Ishikawa (cell line): ENCODE data around the gene RRP15.
A peak's percentile ranks its signal among the peaks of the same experiment; 100 is the strongest.

ENCODE experiments used
- CEBPB ChIP-seq: IDR thresholded peaks from 2 replicates; pipeline ENCODE4 v1.6.1; 2012
- CREB1 ChIP-seq: IDR thresholded peaks from 2 replicates; pipeline ENCODE4 v1.6.1; 2012; ENCODE audit warnings: low read depth
- EGR1 ChIP-seq: IDR thresholded peaks from 2 replicates; pipeline ENCODE4 v1.6.1; 2012
- EP300 ChIP-seq: IDR thresholded peaks from 2 replicates; pipeline ENCODE4 v1.6.1; 2012; ENCODE audit warnings: borderline replicate concordance
- FOXM1 ChIP-seq: IDR thresholded peaks from 2 replicates; pipeline ENCODE4 v1.6.1; 2012; ENCODE audit warnings: low read depth, borderline replicate concordance
- NFIC ChIP-seq: IDR thresholded peaks from 2 replicates; pipeline ENCODE4 v1.6.1; 2012
- RAD21 ChIP-seq: IDR thresholded peaks from 2 replicates; pipeline ENCODE4 v1.6.1; 2012; ENCODE audit warnings: low read depth
- TAF1 ChIP-seq: IDR thresholded peaks from 2 replicates; pipeline ENCODE4 v1.6.1; 2012; ENCODE audit warnings: low read depth, mild to moderate bottlenecking
- TCF12 ChIP-seq: IDR thresholded peaks from 2 replicates; pipeline ENCODE4 v1.6.1; 2012; ENCODE audit warnings: low read depth
- TEAD4 ChIP-seq: IDR thresholded peaks from 2 replicates; pipeline ENCODE4 v1.6.1; 2012
- YY1 ChIP-seq: IDR thresholded peaks from 2 replicates; pipeline ENCODE4 v1.6.1; 2012; ENCODE audit warnings: low read depth
- ZBTB7A ChIP-seq: IDR thresholded peaks from 2 replicates; pipeline ENCODE4 v1.6.1; 2012; ENCODE audit warnings: low read depth
- TF ChIP-seq, protein P1 (sequence below): IDR thresholded peaks from 2 replicates; pipeline ENCODE4 v1.6.1; 2012
- TF ChIP-seq, protein P2 (sequence below): IDR thresholded peaks from 2 replicates; pipeline ENCODE4 v1.6.1; 2012
- TF ChIP-seq, protein P3 (sequence below): IDR thresholded peaks from 2 replicates; pipeline ENCODE4 v1.6.1; 2012; ENCODE audit warnings: low read depth, mild to moderate bottlenecking

RRP15 gene

DNA sequence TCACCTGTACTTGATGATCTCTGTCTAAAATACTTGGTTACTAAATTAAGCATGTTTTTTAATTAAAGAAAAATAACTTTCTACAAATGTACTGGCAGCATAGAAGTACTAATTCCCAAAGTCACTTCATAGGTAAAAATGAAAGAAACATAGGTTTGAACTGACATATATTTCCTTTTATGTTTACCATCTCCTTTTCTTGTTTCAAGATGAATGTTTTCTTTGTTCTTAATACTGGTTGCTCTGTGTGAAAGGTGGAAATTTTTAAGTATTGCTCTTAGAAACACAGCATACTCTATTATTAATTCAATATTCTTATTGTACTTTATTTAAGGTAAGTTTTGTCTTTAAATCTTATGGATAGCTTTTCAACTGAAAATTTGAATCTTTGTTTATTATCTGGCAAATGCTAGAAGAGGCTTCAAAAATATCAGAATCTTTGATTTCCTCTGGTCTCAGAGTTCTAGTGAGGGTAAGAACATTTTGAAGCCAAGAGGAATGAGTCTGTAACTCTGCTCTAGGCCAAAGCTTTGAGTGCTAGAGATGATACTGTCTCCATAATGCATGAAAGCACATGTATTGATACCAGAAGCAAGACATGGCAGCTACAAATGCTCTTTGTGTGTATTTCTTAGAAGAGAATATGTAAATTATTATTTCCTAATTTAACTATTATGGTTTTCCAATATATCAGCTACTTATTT, 18.2 kb downstream of the RRP15 start:
- TF ChIP-seq ZBTB7A (no peak), EGR1 (no peak)

DNA sequence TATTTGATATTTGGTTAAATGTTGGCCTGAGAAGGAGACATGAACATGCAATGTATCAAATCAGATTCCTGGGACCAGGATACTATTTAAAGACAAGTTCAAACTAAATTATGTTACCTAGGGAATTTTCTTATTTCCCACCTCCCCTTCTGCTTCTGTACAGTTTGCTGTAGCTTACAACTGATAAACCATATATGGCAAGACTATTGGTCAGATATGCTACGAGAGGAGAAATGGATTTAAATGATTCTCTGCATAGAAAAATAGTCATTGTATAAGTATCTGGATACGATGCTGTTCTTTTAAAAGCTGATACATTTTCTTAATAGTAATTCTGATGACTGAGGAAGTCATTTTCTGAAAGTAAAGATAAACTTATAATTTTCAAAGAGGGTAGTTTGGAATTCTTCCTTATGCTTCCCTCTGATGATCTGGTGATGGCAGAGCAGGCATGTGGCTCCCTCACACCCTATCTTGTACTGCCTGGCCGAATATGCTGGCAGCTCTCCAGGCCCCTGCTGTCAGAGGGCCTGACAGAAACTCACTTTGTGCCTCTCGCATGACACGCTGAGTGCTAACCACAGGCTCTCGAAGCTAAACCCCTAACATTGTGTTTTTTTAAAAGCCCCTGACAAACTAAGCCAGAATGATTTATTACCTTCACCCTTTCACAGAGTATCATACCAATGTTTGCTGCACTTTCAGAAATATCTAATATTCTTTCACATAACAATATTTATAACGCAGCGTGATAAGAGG, 19.4 kb downstream of the RRP15 start:
- no peak for TF ChIP-seq YY1
- TF ChIP-seq, protein P1, sequence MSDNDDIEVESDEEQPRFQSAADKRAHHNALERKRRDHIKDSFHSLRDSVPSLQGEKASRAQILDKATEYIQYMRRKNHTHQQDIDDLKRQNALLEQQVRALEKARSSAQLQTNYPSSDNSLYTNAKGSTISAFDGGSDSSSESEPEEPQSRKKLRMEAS, result peak; percentile 65
- TF ChIP-seq, protein P2, sequence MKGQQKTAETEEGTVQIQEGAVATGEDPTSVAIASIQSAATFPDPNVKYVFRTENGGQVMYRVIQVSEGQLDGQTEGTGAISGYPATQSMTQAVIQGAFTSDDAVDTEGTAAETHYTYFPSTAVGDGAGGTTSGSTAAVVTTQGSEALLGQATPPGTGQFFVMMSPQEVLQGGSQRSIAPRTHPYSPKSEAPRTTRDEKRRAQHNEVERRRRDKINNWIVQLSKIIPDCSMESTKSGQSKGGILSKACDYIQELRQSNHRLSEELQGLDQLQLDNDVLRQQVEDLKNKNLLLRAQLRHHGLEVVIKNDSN, result no peak
- TF ChIP-seq NFIC, result peak; percentile 77

DNA sequence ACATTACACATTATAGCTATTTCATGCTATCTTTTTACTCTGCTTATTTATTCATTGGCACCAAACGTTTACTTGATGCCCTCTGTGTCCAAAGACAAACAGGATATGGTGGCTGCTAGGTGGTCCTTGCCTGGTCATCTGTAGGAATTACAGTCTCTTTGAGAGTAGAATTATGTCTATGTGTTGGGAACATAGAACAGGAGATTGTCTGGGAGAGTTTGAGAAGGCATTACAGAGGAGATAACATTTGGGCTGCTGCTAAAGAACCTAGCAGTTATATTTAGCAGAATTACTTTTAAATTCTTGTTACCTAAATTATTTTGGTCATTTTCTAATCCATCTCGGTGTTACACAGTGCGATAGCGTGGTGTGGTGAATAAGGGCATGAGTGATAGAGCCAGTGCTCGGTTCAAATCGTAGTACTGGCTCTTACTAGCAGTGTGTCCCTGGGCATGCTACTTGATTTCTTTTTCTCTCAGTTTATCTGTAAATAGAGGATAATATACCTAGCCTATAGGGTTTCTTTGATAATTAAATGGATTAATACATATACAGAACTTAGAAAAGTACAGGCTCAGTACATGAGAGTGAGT, 20.5 kb downstream of the RRP15 start:
- TF ChIP-seq YY1, result no peak
- no peak for TF ChIP-seq TCF12
- no peak for TF ChIP-seq TAF1
- TF ChIP-seq CREB1, result no peak
- no peak for TF ChIP-seq EP300
- TF ChIP-seq, protein P3, sequence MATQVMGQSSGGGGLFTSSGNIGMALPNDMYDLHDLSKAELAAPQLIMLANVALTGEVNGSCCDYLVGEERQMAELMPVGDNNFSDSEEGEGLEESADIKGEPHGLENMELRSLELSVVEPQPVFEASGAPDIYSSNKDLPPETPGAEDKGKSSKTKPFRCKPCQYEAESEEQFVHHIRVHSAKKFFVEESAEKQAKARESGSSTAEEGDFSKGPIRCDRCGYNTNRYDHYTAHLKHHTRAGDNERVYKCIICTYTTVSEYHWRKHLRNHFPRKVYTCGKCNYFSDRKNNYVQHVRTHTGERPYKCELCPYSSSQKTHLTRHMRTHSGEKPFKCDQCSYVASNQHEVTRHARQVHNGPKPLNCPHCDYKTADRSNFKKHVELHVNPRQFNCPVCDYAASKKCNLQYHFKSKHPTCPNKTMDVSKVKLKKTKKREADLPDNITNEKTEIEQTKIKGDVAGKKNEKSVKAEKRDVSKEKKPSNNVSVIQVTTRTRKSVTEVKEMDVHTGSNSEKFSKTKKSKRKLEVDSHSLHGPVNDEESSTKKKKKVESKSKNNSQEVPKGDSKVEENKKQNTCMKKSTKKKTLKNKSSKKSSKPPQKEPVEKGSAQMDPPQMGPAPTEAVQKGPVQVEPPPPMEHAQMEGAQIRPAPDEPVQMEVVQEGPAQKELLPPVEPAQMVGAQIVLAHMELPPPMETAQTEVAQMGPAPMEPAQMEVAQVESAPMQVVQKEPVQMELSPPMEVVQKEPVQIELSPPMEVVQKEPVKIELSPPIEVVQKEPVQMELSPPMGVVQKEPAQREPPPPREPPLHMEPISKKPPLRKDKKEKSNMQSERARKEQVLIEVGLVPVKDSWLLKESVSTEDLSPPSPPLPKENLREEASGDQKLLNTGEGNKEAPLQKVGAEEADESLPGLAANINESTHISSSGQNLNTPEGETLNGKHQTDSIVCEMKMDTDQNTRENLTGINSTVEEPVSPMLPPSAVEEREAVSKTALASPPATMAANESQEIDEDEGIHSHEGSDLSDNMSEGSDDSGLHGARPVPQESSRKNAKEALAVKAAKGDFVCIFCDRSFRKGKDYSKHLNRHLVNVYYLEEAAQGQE, result no peak
- TF ChIP-seq ZBTB7A, result no peak
- TF ChIP-seq, protein P2, result no peak
- TF ChIP-seq EGR1, result no peak
- no peak for TF ChIP-seq CEBPB
- no peak for TF ChIP-seq TEAD4
- TF ChIP-seq, protein P1, result no peak
- no peak for TF ChIP-seq RAD21
- no peak for TF ChIP-seq FOXM1

DNA sequence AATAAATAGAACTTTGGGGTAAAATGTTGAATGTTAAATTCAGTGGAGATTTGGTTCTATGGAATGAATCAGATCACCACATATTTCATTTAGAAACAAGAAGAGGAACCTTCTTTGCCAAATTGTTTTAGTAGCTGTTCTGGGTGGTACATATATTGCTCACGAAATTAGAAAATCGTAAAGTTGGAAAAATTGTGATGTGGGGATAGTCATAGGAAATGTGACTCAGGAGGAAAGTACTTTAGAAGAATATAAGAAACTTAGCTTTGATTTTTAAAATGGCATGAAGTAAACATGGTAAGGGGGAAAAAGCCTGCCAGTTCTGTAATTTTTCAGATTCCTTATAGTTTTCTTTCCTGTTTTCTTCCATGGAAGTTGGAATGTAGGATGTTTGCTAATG, 27.4 kb downstream of the RRP15 start:
- TF ChIP-seq FOXM1 (no peak), CREB1 (no peak), EP300 (no peak), ZBTB7A (no peak), TAF1 (no peak), RAD21 (no peak), TCF12 (no peak), CEBPB (no peak), EGR1 (no peak), YY1 (no peak)
- TF ChIP-seq, protein P3, result no peak
- TF ChIP-seq, protein P2, result no peak
- TF ChIP-seq, protein P1, result no peak

DNA sequence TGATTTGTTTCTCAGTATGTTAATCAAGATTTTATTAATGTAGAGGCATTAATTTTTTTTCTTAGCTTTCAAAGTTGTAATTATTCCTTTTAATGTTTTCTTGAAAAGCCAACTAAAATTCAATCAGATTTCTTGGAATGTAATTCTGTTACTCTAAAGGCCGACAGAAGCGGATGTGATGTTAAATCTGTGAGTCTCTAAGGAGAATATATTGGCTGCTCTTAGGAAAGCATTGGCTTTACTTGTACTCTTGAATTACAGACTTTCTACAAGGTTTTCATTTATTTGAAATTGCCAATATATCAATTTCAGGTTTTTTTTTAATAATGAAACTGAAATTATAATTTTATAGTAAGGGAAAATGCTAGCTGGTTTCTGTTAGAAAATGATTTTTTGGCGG, 29.2 kb downstream of the RRP15 start:
- TF ChIP-seq, protein P3, result no peak
- TF ChIP-seq TCF12 (no peak), YY1 (no peak), CEBPB (no peak), CREB1 (no peak), TEAD4 (no peak), RAD21 (no peak), TAF1 (no peak), FOXM1 (no peak), ZBTB7A (no peak), EGR1 (no peak), NFIC (no peak), EP300 (no peak)
- TF ChIP-seq, protein P1, result no peak
- TF ChIP-seq, protein P2, result no peak
